Right lobe of liver (tissue), 6 donors: ENCODE measurements around the gene HNRNPA2B1. TPM values are rescaled to one million over a fixed set of nuclear protein-coding genes. Genes with fewer than 3 reads are reported as not detected.
"Not testable (repeated sequence)": the region's sequence is repeated elsewhere in the genome, so short reads cannot be mapped to it uniquely, and the experiment has no call there.

ENCODE experiments used
- ATAC-seq, 4 donors: fragments of 200-7000 bp; cut with Tn5 transposase; one replicate each; pipeline ENCODE4 v1.9.1; 2020; ENCODE audit warnings: mild to moderate bottlenecking in 4 of 4, moderate library complexity in 4 of 4
- DNase-seq, 3 donors: peaks; one replicate each; pipeline ENCODE4 v3.0.0-alpha.2; 2020
- H3K27ac ChIP-seq, 3 donors: fragments of 200-600 bp; one replicate each; pipeline ENCODE4 v1.8.0; 2022
- H3K27me3 ChIP-seq, 2 donors: fragments of 200-600 bp; one replicate each; pipeline ENCODE4 v1.8.0; 2022
- H3K36me3 ChIP-seq, 4 donors: fragments of 200-600 bp; sonication (generic) in 1 of 4; one replicate each; pipeline versions ENCODE4 v1.5.1 to v1.8.0; 2017 to 2022; ENCODE audit warnings: control low read depth in 1 of 4
- H3K4me1 ChIP-seq, 4 donors: fragments of 200-600 bp; sonication (generic) in 1 of 4; one replicate each; pipeline versions ENCODE4 v1.5.1 to v1.8.0; 2017 to 2022; ENCODE audit warnings: control low read depth in 1 of 4
- H3K4me3 ChIP-seq, 3 donors: fragments of 200-600 bp; one replicate each; pipeline ENCODE4 v1.8.0; 2022
- H3K9me3 ChIP-seq, 4 donors: fragments of 200-600 bp; sonication (generic) in 1 of 4; one replicate each; pipeline versions ENCODE4 v1.5.1 to v1.8.0; 2017 to 2022; ENCODE audit warnings: control low read depth in 1 of 4
- POLR2A ChIP-seq: fragments of 450-650 bp; IDR thresholded peaks from one replicate; pipeline ENCODE4 v1.6.1; 2017; ENCODE audit warnings: antibody characterized with exemption, mild to moderate bottlenecking
- WGBS: methylation state at CpG from one replicate; pipeline ENCODE4 v1.1.6; 2018; ENCODE audit warnings: low coverage, low lambda C conversion rate; ENCODE audit not compliant: insufficient coverage; ENCODE audit errors: missing lambda C conversion rate; 5-methylcytosine and 5-hydroxymethylcytosine counted together
- intact Hi-C, 2 donors: fragments of 100-400 bp; cut with DNase I; formaldehyde crosslinking; loops; one replicate each; pipeline versions ENCODE4 v1.11.2 to v1.14.1; 2022
- total RNA-seq, 6 experiments: library from RNA; depleted of rRNA in 2 of 6; stranded (reverse); fragments of >200 nt in 2 of 6; fragmentation: NEBNext Ultra II Directional in 3 of 6; extraction: Animal tissue kit (Norgen Biotek cat#: 25700) in 3 of 6; gene quantifications; one replicate each; pipeline versions ENCODE4 v1.1.0 to v1.2.4, GENCODE V29; 2016 to 2023
- TF ChIP-seq, protein P1 (sequence below), 4 donors: fragments of 200-600 bp in 3 of 4; fragments of 450-650 bp in 1 of 4; IDR thresholded peaks; one replicate each; pipeline versions ENCODE4 v1.5.1 to v1.8.0; 2016 to 2022; ENCODE audit warnings: antibody characterized with exemption in 4 of 4, mild to moderate bottlenecking in 2 of 4
- donor health status: DM: no; HTN: yes; CAD: no.
- donor health status: DM: no; HTN: no; CAD: no.
- donor health status: DM: no; HTN: no; CAD: no.
- donor health status: DM: no; HTN: yes; CAD: no.
- donor health status: DM: no; HTN: yes; CAD: no.

The HNRNPA2B1 gene
- total RNA-seq, 6 experiments from 2014 or later: 93.5 to 252 (median 165) TPM

DNA sequence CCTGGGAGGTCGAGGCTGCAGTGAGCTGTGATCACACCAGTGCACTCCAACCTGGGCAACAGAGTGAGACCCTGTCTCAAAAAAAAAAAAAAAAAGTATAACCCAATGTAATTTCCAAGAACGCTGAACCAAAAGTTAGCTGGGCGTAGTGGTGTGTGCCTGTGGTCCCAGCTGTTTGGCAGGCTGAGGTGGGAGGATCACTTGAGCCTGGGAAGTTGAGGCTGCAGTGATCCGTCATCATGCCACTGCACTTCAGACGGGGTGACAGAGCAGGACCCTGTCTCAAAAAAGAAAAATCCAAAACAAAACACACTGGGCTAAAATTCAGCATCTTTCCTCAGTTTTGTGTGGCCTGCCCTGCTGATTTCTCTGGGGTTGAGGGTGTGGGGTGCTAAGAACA lies 21.1 kb downstream of the HNRNPA2B1 start:
- intact Hi-C loops: no loop called here
- TF ChIP-seq, protein P1, sequence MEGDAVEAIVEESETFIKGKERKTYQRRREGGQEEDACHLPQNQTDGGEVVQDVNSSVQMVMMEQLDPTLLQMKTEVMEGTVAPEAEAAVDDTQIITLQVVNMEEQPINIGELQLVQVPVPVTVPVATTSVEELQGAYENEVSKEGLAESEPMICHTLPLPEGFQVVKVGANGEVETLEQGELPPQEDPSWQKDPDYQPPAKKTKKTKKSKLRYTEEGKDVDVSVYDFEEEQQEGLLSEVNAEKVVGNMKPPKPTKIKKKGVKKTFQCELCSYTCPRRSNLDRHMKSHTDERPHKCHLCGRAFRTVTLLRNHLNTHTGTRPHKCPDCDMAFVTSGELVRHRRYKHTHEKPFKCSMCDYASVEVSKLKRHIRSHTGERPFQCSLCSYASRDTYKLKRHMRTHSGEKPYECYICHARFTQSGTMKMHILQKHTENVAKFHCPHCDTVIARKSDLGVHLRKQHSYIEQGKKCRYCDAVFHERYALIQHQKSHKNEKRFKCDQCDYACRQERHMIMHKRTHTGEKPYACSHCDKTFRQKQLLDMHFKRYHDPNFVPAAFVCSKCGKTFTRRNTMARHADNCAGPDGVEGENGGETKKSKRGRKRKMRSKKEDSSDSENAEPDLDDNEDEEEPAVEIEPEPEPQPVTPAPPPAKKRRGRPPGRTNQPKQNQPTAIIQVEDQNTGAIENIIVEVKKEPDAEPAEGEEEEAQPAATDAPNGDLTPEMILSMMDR (IDR thresholded peaks at IDR 0.05): no peak
- TF ChIP-seq POLR2A: no peak
- Histone ChIP-seq H3K27me3 (no peaks in the 10 kb centered on the region), H3K9me3 (no peaks in the 10 kb centered on the region), H3K4me1 (peaks cover 0 to 15% (median 0%) of the 10 kb centered on the region in 4 donors), H3K36me3 (no peaks in the 10 kb centered on the region), H3K4me3 (no peak overlapping the region), H3K27ac (no peak overlapping the region)
- DNase-seq (no peak), ATAC-seq (no peak)
- 62% methylated on average over 5 of the region's 5 CpGs for WGBS

DNA sequence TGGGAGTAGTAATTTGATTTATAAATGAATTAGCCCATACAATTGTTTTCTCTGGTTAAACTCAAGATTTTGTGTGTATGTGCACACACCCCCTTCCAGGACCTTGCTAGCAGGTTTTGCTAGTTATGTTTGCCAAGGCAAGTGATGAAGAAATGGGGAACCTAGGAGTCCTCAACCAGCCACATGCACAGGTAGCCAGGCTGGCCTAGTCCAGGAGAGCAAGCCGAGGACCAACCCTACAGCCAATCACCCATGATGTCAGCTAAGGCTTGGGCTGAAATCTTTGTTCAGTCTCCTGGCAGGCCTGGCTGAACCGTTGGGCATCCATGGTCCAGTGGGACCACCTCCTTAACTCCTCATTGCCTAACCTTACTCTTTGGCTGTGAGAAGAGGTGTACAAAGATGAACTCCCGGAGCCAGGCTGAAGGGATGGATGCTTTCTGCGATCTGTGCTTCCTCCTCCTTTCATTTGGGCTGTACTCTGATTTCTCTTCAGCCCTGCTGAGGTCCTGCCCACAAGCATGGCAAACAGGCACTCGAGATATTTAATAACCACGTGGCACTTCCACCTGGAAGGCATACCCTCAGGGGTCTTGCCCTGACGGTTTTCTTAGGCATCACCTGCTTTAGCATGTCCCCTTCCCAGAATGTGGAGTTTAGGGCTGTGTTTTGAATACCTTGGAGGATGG lies 22.1 kb downstream of the HNRNPA2B1 start:
- Histone ChIP-seq H3K27ac (no peak overlapping the region), H3K27me3 (no peaks in the 10 kb centered on the region), H3K36me3 (no peaks in the 10 kb centered on the region), H3K4me1 (peaks cover 0 to 6% (median 0%) of the 10 kb centered on the region in 4 donors), H3K4me3 (no peak overlapping the region), H3K9me3 (no peaks in the 10 kb centered on the region)
- DNase-seq (no peak), ATAC-seq (peak; percentile 4 to 11 (median 6))
- intact Hi-C loops: no loop called here
- no peak for TF ChIP-seq POLR2A
- TF ChIP-seq, protein P1 (IDR thresholded peaks at IDR 0.05): no peak
- WGBS: 92% methylated on average over 4 of the region's 7 CpGs

DNA sequence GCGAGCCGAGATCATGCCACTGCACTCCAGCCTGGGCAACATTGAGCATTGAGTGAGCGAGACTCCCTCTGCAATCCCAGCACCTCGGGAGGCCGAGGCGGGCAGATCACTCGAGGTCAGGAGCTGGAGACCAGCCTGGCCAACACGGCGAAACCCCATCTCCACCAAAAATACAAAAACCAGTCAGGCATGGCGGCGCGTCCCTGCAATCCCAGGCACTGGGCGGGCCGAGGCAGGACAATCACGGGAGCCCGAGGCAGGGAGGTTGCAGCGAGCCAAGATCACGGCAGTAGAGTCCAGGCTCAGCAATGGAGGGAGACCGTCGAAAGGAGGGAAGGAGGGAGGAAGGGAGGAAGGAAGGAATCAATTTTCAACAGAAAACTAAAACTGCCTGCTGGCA lies 23.3 kb downstream of the HNRNPA2B1 start:
- ATAC-seq, H3K27ac ChIP-seq, H3K36me3 ChIP-seq, H3K4me1 ChIP-seq, H3K4me3 ChIP-seq, DNase-seq, intact Hi-C loops, H3K27me3 ChIP-seq, H3K9me3 ChIP-seq: not testable (repeated sequence)
- WGBS: 77% methylated on average over 5 of the region's 20 CpGs

- WGBS: no CpG with 5 or more reads among the region's 26 CpGs
- not testable (repeated sequence) for DNase-seq, H3K36me3 ChIP-seq
Measured at GRCh38 chr7:26176696-26177095, 23.9 kb downstream of the HNRNPA2B1 start.

GRCh38 chr7:26175903-26176302 lies 24.6 kb downstream of the HNRNPA2B1 start:
- H3K4me1 ChIP-seq, H3K36me3 ChIP-seq, H3K9me3 ChIP-seq, ATAC-seq, H3K4me3 ChIP-seq, H3K27ac ChIP-seq, H3K27me3 ChIP-seq, intact Hi-C loops, DNase-seq: not testable (repeated sequence)
- 78% methylated on average over 1 of the region's 4 CpGs for WGBS

More at GRCh38 chr7:26176696-26177095, 23.9 kb downstream of the HNRNPA2B1 start:
- H3K9me3 ChIP-seq, ATAC-seq, intact Hi-C loops, H3K4me1 ChIP-seq, H3K4me3 ChIP-seq, H3K27ac ChIP-seq, H3K27me3 ChIP-seq: not testable (repeated sequence)

- DNase-seq (no peak), ATAC-seq (no peak)
- H3K4me3 ChIP-seq: no peak overlapping the region
- no peak for TF ChIP-seq POLR2A
- TF ChIP-seq, protein P1 (IDR thresholded peaks at IDR 0.05): no peak
- H3K27ac ChIP-seq: no peak overlapping the region
- no peaks in the 10 kb centered on the region for H3K27me3 ChIP-seq
- no peaks in the 10 kb centered on the region for H3K36me3 ChIP-seq
- H3K4me1 ChIP-seq: peaks cover 0 to 5% (median 0%) of the 10 kb centered on the region in 4 donors
- intact Hi-C loops: no loop called here
- H3K9me3 ChIP-seq: no peaks in the 10 kb centered on the region
- WGBS: 87% methylated on average over 1 of the region's 1 CpG
Measured at GRCh38 chr7:26172048-26172447, 28.5 kb downstream of the HNRNPA2B1 start.
